Measurements from ENCODE around the gene GRB10.

GRB10 gene

DNA sequence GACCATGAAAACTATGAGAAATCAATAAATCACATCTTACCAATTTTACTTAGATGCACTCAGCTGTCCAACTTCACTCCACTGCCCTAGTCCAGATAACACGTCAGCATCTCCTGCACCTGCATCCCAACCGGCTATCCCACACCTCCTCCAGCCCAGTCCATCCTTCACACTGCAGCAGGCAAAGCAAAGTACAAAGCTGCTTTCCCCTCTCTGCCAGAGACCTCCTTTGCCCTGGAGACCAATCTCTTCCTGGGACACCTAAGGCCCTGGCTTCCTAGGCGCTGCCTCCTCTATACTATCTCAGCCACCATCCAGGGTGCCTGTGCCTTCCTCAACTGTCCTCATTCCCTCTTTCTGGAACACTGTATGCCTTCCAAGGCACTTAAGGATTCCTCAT, 127.2 kb downstream of the GRB10 start:
- Mint-ChIP-seq H3K36me3 (ENCODE audit: insufficient read depth) (peaks cover 5% of the 10 kb centered on the region), H3K27ac (no peak overlapping the region), H3K4me3 (no peak overlapping the region), H3K9me3 (no peaks in the 10 kb centered on the region), H3K27me3 (no peaks in the 10 kb centered on the region), H3K4me1 (ENCODE audit: low read depth in 2 of 2) (peaks cover 12 to 19% of the 10 kb centered on the region in 2 donors)
- DNase-seq (no peak), ATAC-seq (replicated peaks) (no peak)

DNA sequence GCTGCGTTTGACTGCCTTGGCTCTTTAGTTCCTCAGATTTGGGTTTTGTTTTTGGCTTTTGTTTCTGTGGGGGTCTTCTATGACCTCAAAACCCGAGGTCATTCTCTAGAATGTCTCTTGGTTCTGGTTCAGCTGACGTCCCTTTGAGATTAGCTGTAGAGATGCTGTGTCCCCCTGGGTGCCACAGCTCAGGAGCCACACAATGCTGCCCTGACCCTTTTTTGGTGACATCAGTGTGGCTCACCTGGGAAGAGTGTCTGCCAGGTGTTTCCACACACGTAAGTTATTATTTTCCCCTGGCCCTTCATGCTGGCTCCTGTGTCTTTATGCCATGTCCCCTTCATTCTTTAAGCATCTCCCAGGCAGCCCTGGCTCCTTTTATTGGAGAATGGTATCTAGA, 127.7 kb downstream of the GRB10 start:
- Mint-ChIP-seq H3K27ac (no peak overlapping the region), H3K27me3 (no peaks in the 10 kb centered on the region), H3K4me3 (no peak overlapping the region), H3K9me3 (no peaks in the 10 kb centered on the region), H3K36me3 (ENCODE audit: insufficient read depth) (peaks cover under 1% of the 10 kb centered on the region), H3K4me1 (ENCODE audit: low read depth in 2 of 2) (peaks cover 8 to 15% of the 10 kb centered on the region in 2 donors)
- no peak for ATAC-seq (replicated peaks)
- DNase-seq = no peak

DNA sequence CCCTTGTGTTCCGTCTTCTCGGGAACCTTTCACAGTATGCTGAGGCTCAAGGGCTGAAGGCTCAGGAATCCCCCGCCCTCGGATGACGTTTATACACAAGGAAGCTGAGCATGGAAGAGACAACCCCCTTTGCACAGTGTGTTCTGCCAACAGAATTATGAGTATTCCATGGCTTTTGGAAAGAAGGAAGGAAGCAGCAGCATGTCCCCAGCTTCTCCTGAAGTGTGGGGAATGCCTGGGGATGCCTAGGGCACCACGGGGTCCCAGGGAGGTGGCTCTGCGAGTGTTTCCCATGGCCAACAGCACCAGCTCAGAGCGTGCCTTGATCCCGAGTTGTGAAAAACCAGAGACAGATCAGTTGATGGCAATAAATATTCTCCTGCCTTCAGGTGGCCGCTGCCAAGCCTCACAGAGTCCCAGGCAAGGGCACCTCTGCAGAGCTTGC, 128.7 kb downstream of the GRB10 start:
- Mint-ChIP-seq H3K36me3 (ENCODE audit: insufficient read depth) (no peaks in the 10 kb centered on the region), H3K4me3 (no peak overlapping the region), H3K9me3 (no peaks in the 10 kb centered on the region), H3K27me3 (peaks cover 0 to 9% of the 10 kb centered on the region in 2 donors), H3K27ac (no peak overlapping the region), H3K4me1 (ENCODE audit: low read depth in 2 of 2) (peaks cover 0 to 7% of the 10 kb centered on the region in 2 donors)
- DNase-seq = no peak
- ATAC-seq (replicated peaks) = no peak

DNA sequence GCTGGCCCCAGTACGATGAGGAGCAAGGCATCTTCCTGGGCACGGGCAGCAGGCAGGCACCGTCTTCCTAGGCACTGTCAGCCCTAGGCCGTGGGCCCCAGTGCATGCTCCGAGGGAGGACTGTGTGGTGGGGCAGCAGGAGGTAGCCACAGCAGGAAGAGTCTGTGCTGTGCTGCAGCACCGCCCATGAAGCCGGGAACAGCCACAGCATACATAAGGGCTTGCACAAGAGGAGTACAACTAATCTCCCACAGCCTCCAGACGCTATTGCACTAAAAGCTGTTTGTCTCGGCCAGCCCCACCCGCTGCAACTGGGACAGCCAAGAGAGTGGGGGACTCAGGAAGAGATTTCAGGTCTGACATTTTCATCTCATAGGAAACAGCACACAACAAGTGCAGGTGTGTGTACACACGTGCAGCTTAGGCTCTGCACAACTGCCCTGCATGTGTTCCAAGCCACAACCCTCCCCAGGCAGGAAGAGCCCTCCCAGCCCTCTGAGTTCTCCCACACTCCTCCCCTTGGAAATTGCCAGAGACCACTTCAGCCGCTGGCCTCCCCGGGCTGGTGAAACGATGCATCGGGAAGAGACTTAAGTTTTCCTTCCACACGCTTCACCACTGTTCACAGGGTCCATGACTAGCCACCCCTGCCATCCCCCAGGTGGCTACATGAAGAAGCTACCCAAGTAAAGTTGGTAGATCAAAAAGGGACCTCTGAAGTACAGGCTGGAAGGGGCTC, 129.4 kb downstream of the GRB10 start:
- DNase-seq (no peak), ATAC-seq (replicated peaks) (no peak)
- Mint-ChIP-seq H3K36me3 (ENCODE audit: insufficient read depth) (no peaks in the 10 kb centered on the region), H3K4me3 (no peak overlapping the region), H3K27me3 (peaks cover 0 to 10% of the 10 kb centered on the region in 2 donors), H3K9me3 (no peaks in the 10 kb centered on the region), H3K27ac (no peak overlapping the region), H3K4me1 (ENCODE audit: low read depth in 2 of 2) (peaks cover 0 to 7% of the 10 kb centered on the region in 2 donors)

DNA sequence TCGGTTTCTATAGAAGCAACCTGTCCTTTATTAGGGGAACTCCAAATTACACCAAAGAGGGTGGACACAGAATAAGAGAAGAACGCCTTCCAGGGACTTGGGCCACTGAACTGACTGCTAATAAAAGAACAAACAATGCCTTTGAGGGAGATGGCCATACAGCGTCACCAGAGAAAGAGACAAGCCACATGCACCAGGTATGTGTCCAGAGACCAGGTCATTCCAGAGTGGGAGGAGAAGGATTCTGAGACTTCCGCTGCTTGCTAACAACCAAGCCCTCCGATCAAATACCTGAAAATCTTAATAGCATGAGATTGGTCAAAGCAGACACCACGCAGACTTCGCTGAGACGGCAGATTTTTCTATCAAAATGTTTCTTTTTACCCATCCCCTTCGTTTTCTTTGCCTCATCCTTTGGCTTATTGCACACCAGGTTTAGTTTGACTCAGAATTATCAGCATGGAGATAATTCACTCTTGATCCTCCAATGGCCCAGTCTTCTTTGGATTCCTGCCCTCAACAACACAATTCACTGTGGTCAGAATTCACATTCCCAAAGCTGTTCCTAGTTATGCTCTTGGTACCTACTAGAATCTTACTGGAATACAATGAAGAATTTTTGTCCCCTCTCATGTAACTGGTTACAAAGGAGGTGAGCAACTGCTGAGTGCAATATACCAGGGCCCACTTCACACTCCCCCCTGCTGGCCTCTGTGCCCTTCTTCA, 130.1 kb downstream of the GRB10 start:
- Mint-ChIP-seq H3K4me3 (no peak overlapping the region), H3K27ac (no peak overlapping the region), H3K9me3 (no peaks in the 10 kb centered on the region), H3K27me3 (peaks cover 0 to 10% of the 10 kb centered on the region in 2 donors), H3K4me1 (ENCODE audit: low read depth in 2 of 2) (peaks cover 0 to 7% of the 10 kb centered on the region in 2 donors), H3K36me3 (ENCODE audit: insufficient read depth) (no peaks in the 10 kb centered on the region)
- ATAC-seq (replicated peaks) = no peak
- DNase-seq = no peak

DNA sequence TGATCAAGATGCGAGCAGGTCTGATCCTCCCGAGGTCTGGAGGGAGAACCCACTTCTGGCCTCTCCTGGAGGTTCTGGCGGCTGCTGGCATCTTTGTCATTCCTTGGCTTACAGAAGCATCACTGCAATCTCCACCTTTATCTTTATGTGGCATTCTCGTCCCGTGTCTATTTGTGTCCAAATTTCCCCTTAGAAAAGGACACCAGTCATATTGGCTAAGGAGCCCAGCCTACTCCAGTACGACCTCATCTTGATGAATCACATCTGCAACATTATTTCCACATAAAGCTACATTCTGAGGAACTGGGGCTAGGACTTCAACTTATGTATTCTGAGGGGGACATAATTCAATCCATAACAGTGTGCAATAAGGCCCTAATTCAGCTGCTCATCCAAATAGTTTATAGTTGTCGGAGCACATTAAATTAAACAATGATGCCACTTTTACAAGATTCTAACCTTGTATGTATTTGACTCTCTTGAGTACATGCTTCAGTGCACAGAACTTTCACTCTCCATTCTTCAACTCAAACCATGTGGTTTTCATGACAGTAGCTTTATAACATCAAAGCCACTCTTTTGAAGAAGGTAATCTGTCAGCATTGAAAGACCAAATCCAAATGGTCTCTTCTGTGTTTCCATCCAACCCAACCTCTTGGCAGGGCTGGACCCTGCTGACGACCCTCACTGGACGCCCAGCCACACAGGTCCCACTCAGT, 131.3 kb downstream of the GRB10 start:
- Mint-ChIP-seq H3K36me3 (ENCODE audit: insufficient read depth) (no peaks in the 10 kb centered on the region), H3K27ac (no peak overlapping the region), H3K4me1 (ENCODE audit: low read depth in 2 of 2) (peaks cover 0 to 5% of the 10 kb centered on the region in 2 donors), H3K4me3 (no peak overlapping the region), H3K27me3 (peaks cover 0 to 10% of the 10 kb centered on the region in 2 donors), H3K9me3 (no peaks in the 10 kb centered on the region)
- no peak for ATAC-seq (replicated peaks)
- DNase-seq = no peak

DNA sequence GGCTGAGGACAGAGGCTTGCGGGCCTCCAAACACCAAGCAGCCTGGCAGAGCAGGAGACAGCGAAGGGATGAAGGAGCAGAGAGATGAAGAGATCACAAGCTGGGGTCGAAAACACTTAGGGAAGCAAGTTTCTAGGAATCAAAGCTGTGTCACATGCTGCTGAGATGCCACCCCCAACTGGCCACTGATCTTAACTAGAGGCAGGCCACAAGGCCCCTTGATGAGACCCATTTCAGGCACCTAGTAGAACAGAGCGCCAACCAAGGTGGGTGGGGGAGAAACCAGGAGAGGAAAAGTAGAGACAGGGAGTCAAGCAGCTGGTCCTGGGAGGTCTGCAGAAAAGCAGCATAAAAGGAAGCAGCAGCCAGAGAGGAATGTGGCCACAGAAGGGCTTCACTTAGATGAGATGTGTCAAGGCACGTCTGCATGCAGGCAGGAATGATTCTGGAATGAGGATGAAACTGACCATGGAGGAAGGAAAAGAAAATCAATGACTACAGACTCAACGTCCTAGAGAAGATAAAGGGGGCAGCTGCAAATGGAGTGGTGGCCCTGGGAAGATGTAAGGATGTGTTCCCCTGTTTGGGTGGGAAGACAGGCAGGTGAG, 132.5 kb downstream of the GRB10 start:
- peaks cover 0 to 3% of the 10 kb centered on the region in 2 donors for H3K4me1 Mint-ChIP-seq (ENCODE audit: low read depth in 2 of 2)
- DNase-seq (no peak), ATAC-seq (replicated peaks) (no peak)
- H3K4me3 Mint-ChIP-seq = no peak overlapping the region
- no peak overlapping the region for H3K27ac Mint-ChIP-seq
- H3K27me3 Mint-ChIP-seq = peaks cover 0 to 10% of the 10 kb centered on the region in 2 donors
- no peaks in the 10 kb centered on the region for H3K9me3 Mint-ChIP-seq
- H3K36me3 Mint-ChIP-seq (ENCODE audit: insufficient read depth) = no peaks in the 10 kb centered on the region

DNA sequence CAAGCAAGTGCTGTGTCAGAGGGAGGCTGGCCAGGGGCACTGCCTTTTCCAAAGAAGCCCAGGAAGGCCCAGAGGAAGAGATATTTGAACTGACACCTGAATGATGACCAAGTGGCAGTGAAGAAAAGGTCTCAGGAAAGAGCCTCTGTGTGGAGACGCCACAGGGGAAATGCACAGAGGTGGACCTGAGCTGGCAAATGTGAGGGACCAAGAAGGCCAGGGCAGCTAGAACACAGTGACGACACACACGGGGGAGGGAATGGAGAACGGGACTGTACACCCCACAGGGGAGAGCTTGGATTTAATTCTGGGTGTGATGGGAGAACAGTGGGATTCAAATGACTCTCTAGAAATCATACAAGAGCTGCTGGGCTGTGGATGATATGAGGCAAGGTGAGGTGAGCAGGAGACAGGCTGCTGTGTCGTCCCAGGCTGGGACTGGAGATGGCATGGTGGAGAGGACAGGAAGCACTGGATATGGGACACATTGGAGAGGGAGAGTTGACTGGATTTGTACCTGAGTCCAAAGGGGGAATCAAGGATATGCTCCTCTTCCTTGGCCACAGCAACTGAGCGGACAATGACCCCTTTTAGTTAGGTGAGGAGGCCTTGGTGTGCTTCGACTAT, 133.3 kb downstream of the GRB10 start:
- Mint-ChIP-seq H3K27ac (no peak overlapping the region), H3K4me1 (ENCODE audit: low read depth in 2 of 2) (peaks cover 0 to 3% of the 10 kb centered on the region in 2 donors), H3K4me3 (no peak overlapping the region), H3K27me3 (peaks cover 0 to 10% of the 10 kb centered on the region in 2 donors), H3K36me3 (ENCODE audit: insufficient read depth) (no peaks in the 10 kb centered on the region), H3K9me3 (no peaks in the 10 kb centered on the region)
- DNase-seq = no peak
- no peak for ATAC-seq (replicated peaks)

DNA sequence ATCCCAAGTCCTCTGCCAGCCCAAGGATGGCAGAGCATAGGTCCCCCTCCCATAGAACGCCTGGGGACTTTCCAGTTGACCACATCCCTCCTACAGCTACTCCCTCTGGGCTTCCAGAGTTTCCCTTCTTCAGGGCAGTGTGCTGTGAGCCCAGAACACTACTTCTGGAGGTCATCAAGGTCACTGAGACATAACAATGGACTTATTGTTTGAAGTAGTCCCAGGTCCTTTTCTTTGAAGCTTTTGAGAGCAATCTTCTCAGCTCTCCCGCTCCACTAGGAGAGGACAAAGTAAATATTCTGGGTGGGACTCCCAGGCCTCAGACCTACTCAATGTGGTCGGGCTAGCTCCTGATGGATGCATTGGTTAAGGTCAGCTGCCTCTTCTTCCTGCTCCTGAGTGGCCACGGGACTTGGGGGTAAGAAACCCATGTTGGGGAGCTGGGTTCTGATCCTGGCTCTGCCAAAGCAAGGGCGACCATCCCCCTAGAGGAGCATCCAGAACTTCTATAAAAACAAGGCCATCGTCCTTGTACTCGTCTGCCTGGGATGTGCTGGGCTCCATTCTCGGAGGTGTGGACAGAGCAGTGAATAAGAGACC, 134.0 kb downstream of the GRB10 start:
- no peaks in the 10 kb centered on the region for H3K36me3 Mint-ChIP-seq (ENCODE audit: insufficient read depth)
- DNase-seq (no peak), ATAC-seq (replicated peaks) (no peak)
- no peaks in the 10 kb centered on the region for H3K9me3 Mint-ChIP-seq
- H3K27me3 Mint-ChIP-seq = peaks cover 0 to 10% of the 10 kb centered on the region in 2 donors
- no peak overlapping the region for H3K4me3 Mint-ChIP-seq
- H3K4me1 Mint-ChIP-seq (ENCODE audit: low read depth in 2 of 2) = peaks cover 0 to 3% of the 10 kb centered on the region in 2 donors
- no peak overlapping the region for H3K27ac Mint-ChIP-seq

DNA sequence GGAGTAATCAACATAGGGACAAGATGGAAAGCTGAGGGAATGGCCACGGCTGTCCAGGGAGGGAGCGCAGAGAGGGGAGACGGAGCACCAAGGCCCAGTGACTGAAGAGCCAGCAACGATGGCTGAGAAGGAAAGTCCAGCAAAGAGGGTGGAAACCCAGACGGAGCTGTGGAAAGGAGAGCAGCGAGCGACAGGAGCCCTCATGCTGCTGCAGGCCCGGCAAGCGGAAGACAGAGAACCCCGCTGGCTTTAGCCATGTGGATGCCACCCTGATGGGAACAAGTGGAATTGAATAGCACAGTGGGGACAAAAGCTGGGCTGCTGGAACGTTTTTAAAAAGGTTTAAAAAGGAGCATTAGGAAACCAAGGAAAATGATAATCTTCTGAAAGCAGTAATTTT, 134.6 kb downstream of the GRB10 start:
- H3K27ac Mint-ChIP-seq = no peak overlapping the region
- no peak for ATAC-seq (replicated peaks)

DNA sequence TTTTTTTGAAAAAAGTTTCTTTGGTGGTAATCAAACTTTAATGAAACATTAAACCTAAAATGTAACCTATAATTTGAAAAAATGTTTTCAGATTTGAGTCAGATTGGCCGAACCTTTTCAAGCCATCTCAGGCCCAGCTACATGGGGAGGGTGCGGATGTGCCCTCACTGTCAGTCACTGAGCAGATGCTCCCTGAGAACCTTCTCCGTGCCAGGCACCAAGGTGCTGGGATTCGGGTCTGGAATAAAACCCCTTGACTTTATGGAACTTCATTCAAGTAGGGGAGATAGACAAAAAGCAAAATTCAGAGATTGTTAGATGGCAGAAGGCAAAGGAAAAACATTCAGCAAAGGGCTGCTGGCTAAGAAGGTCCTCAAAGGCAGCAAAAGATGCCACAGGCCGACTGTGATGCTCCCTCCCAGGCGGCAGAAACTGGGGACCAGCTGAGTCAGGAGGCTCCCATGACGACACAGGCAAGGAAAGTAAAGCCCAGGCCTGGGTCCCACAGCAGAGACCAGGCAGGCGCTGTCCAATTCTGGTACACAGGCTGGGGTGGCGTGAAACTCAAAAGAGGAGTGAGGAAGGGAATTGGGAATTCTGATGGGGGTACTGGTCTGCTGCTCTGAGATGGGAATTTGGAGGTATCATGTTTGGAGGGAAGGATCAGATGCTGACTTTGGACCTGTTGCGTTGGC, 135.3 kb downstream of the GRB10 start:
- Mint-ChIP-seq H3K4me1 (ENCODE audit: low read depth in 2 of 2) (no peaks in the 10 kb centered on the region), H3K27ac (no peak overlapping the region), H3K36me3 (ENCODE audit: insufficient read depth) (no peaks in the 10 kb centered on the region)

More for the DNA sequence above, 134.6 kb downstream of the GRB10 start:
- H3K4me3 Mint-ChIP-seq = no peak overlapping the region
- DNase-seq = no peak
- peaks cover 0 to 10% of the 10 kb centered on the region in 2 donors for H3K27me3 Mint-ChIP-seq
- no peaks in the 10 kb centered on the region for H3K4me1 Mint-ChIP-seq (ENCODE audit: low read depth in 2 of 2)
- H3K9me3 Mint-ChIP-seq = no peaks in the 10 kb centered on the region
- no peaks in the 10 kb centered on the region for H3K36me3 Mint-ChIP-seq (ENCODE audit: insufficient read depth)

DNA sequence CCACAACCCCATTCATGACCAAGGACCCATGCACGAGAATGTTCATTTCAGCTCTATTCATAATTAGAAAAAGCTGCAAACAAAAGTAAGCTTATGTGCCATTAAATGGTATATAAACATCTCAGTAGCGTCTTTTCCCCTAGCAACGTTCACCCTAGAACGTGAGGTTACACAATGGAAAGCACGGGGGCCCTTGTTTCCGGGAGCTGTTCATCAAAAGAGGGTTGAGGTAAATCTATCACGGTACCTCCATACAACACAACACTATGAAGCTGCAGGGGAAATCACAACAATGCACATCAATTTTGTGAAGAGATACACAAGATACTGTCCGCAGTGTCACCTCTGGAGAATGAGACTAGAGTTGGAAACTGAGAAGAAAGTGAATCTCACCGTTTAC, 136.6 kb downstream of the GRB10 start:
- ATAC-seq (replicated peaks) (no peak), DNase-seq (no peak)
- peaks cover 0 to 10% of the 10 kb centered on the region in 2 donors for H3K27me3 Mint-ChIP-seq
- H3K27ac Mint-ChIP-seq = no peak overlapping the region
- H3K4me1 Mint-ChIP-seq (ENCODE audit: low read depth in 2 of 2) = peaks cover 0 to 3% of the 10 kb centered on the region in 2 donors
- H3K4me3 Mint-ChIP-seq = no peak overlapping the region
- no peaks in the 10 kb centered on the region for H3K36me3 Mint-ChIP-seq (ENCODE audit: insufficient read depth)
- no peaks in the 10 kb centered on the region for H3K9me3 Mint-ChIP-seq

More for the DNA sequence above, 135.3 kb downstream of the GRB10 start:
- DNase-seq = no peak
- no peak for ATAC-seq (replicated peaks)
- Mint-ChIP-seq H3K4me3 (no peak overlapping the region), H3K27me3 (peaks cover 0 to 10% of the 10 kb centered on the region in 2 donors), H3K9me3 (no peaks in the 10 kb centered on the region)
